ENCODE data around the gene DLX4. TPM values are rescaled to one million over a fixed set of nuclear protein-coding genes. Genes with fewer than 3 reads are reported as not detected.
A peak's percentile ranks its signal among the peaks of the same experiment; 100 is the strongest.

DLX4 gene
- total RNA-seq, 1 experiment from 2014 or later, result 23.7 TPM

DNA sequence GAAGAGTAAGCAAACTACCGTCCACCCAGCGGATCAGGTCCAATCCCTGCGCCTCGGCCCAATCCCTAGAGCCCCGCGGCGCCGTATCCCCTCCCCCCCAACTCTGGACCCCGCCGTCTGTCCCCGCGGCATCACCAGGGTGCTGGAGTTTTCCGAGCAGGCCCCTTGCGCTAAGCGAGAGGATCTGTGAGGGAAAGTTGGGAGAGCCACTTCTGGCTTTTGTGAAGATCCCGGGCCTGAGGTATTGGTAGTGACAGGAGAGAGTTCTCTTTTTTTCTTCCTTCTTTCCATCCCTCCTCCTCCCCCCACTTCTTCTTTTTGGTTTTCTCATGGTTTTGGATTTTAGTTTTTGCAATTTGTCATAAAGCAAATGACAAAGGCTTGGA, 3.5 kb upstream of the DLX4 start:
- no peak for DNase-seq (ENCODE audit: low spot score)
- in situ Hi-C loops (cut with HindIII; ENCODE audit: low sequenced_read_pairs), result no loop called here

- DNase-seq (ENCODE audit: low spot score), result no peak
- in situ Hi-C loops (cut with HindIII; ENCODE audit: low sequenced_read_pairs), result no loop called here
Measured at GRCh38 chr17:49966767-49967166, 2.2 kb upstream of the DLX4 start.

DNA sequence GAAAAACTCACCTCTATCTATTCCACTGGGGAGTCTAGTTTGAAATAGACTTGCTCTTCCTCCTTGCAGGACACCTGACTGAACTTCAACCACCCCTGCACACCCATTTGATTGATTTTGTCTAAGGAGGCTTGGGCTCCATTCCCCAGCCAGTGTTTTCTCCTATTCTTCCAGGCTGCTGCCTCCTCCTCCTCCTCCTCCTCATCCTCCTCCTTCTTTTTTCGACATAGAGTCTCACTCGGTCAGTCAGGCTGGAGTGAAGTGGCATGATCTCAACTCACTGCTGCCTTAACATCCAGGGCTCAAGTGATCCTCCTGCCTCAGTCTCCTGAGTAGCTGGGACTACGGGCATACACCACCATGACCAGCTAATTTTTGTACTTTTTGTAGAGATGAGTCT, 1.8 kb upstream of the DLX4 start:
- DNase-seq (ENCODE audit: low spot score), result no peak
- in situ Hi-C loops (cut with HindIII; ENCODE audit: low sequenced_read_pairs), result no loop called here

- in situ Hi-C loops (cut with HindIII; ENCODE audit: low sequenced_read_pairs), result no loop called here
- DNase-seq (ENCODE audit: low spot score), result no peak
Measured at GRCh38 chr17:49967621-49968404, 1.2 kb upstream of the DLX4 start.

DNA sequence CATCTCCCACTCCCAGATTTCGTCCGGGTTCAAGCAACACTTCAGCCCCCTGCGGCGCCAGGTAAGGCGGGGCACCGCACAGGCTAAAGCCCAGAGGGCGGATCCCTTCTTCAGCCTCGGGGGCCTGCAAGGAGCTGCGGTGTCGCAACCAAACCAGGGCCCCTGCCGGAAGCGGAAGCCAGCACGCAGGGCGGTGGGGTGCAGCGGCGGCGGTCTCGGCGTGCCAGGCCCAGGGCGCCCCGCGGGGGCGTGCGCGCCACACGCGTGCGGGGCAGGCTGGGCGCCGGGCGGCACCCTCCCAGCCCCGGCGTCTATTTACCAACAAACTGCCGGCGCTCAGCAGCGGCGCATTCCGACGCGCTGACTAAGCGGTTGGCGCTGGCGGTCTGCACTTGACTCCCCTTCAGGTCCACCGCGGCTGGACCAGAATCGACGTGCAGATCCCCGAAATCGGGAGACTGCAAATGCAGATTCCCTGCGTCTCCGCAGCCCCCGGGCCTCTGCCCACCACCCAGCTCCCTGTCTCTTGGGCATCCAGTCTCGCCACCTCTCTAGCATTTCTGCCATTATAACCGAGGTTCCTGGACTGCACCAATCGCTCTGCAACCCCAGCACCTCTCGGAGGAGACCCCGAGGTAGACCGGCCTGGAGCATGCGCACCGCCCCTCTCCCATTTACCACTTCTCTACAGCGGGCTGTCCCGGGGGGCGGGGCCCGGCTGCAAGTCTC, 421 bp upstream of the DLX4 start:
- DNase-seq (ENCODE audit: low spot score), result peak; percentile 41
- in situ Hi-C loops (cut with HindIII; ENCODE audit: low sequenced_read_pairs), result no loop called here

GRCh38 chr17:49969795-49970389, 902 bp downstream of the DLX4 start:
- in situ Hi-C loops (cut with HindIII; ENCODE audit: low sequenced_read_pairs), result no loop called here
- no peak for DNase-seq (ENCODE audit: low spot score)

- DNase-seq (ENCODE audit: low spot score), result no peak
- in situ Hi-C loops (cut with HindIII; ENCODE audit: low sequenced_read_pairs), result no loop called here
Measured at GRCh38 chr17:49970498-49970897, 1.5 kb downstream of the DLX4 start.

GRCh38 chr17:49971199-49971847, 2.3 kb downstream of the DLX4 start:
- in situ Hi-C loops (cut with HindIII; ENCODE audit: low sequenced_read_pairs), result no loop called here
- DNase-seq (ENCODE audit: low spot score), result no peak

DNA sequence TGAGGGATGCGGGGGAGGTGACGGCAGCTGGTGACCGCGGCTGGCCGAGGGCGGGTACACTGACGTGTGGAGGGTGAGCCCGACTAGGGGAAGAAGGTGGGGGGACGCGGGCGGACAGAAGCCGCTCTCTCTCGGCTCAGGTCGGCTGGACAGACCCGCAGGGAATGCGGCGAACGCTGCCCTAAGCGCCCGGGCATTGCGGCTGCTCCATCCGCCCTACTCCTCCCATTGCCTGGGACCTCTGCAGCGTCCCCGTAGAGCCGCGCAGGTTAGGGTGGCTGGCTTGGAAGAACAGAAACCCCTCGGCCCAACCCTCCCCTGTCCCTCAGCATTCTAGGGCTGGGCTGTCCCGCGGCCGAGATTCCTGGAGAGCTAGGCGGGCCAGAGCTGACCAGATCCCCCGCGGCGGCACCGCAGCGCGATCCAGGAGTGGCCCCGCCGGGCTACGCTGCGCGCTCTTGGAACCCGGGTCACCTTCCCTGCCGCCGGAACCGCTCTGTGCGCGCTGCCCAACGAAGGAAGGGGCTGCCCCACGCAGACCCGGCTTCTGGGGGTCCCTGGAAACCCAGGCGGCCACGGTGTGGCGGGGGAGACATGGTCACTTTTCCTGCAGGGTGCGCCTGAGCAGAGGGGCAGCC, 3.0 kb downstream of the DLX4 start:
- in situ Hi-C loops (cut with HindIII; ENCODE audit: low sequenced_read_pairs), result no loop called here
- DNase-seq (ENCODE audit: low spot score), result no peak

DNA sequence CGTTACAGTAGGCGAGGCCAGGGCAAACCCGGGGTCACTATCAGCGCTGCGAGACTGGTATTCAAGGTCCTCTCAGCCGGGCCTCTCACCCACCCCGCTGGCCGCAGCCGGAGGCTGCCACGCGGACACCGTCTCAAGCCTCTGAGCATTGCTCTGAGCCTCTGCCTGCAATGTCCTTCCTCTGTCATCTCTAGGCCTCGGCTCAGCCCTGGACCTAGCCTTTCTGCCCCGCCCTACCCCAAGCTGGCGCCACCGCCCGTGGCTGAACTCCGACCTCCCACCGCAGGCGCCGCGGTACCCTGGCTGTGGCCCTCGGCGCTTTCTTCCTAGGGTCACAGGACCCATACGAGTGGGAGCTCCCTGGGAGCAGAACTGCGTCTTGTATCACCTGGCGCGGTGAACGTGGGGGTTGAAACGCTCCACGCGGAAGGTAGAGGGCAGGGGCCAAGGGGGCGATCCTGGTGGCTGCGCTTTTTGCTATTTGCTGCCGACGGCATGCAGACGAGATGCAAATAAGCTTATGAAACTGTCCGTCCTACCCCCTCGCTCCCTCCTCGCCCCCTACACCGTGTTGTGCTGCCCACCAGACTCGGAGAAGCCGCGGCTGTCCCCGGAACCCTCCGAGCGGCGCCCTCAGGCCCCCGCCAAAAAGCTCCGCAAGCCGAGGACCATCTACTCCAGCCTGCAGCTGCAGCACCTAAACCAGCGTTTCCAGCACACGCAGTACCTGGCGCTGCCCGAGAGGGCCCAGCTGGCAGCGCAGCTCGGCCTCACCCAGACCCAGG, 3.7 kb downstream of the DLX4 start:
- in situ Hi-C loops (cut with HindIII; ENCODE audit: low sequenced_read_pairs), result no loop called here
- DNase-seq (ENCODE audit: low spot score), result no peak

DNA sequence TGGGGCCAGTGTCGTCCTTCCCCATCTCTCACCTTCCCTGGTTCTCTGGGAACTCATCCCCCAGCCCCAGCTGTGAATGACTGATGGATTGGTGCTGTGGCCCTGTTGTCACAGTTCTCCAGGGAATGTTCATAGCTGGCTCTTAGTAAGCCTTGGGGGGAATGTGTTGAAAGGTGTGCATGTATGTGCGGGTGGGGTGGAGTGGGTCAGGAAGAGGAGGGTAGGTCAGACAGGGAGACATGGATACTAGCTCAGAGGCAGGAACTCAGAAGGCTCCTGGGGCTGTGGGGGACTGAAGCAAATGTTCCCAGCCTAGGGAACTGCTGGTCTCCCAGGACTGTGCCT, 4.3 kb downstream of the DLX4 start:
- in situ Hi-C loops (cut with HindIII; ENCODE audit: low sequenced_read_pairs), result no loop called here
- DNase-seq (ENCODE audit: low spot score), result no peak

GRCh38 chr17:49975531-49975930, 6.5 kb downstream of the DLX4 start:
- in situ Hi-C loops (cut with HindIII; ENCODE audit: low sequenced_read_pairs), result loop anchor here (5.0 kb wide), 1 partner anchor 93 kb away; no protein-coding TSS in a partner anchor
- DNase-seq (ENCODE audit: low spot score), result no peak

GRCh38 chr17:49976163-49976827, 7.3 kb downstream of the DLX4 start:
- peak; percentile 65 for DNase-seq (ENCODE audit: low spot score)
- in situ Hi-C loops (cut with HindIII; ENCODE audit: low sequenced_read_pairs), result loop anchor here (5.0 kb wide), 1 partner anchor 94 kb away; no protein-coding TSS in a partner anchor

- DNase-seq (ENCODE audit: low spot score), result peak; percentile 45
- in situ Hi-C loops (cut with HindIII; ENCODE audit: low sequenced_read_pairs), result loop anchor here (5.0 kb wide), 1 partner anchor 95 kb away; no protein-coding TSS in a partner anchor
Measured at GRCh38 chr17:49976828-49977202, 7.8 kb downstream of the DLX4 start.

GRCh38 chr17:49977463-49978389, 8.7 kb downstream of the DLX4 start:
- no peak for DNase-seq (ENCODE audit: low spot score)
- in situ Hi-C loops (cut with HindIII; ENCODE audit: low sequenced_read_pairs), result loop anchor here (5.0 kb wide), 1 partner anchor 95 kb away; no protein-coding TSS in a partner anchor

DNA sequence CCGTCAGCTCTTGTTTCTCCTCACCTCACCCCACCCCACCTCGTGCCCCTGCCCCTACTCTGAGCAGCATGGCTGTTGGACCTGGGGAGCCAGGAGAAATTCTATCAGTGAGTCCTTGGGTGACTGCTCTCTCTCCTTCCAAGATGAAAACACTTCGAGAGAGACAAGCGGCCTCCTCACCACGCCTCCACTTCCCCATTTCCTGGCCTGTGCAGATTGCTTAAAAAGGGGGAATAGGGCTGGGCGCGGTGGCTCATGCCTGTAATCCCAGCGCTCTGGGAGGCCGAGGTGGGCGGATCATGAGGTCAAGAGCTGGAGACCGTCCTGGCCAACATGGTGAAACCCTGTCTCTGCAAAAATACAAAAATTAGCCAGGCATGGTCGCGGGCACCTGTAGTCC, 9.5 kb downstream of the DLX4 start:
- DNase-seq (ENCODE audit: low spot score), result no peak
- in situ Hi-C loops (cut with HindIII; ENCODE audit: low sequenced_read_pairs), result loop anchor here (5.0 kb wide), 1 partner anchor 96 kb away; no protein-coding TSS in a partner anchor
